Activated gamma-delta T cell (primary cell): ENCODE measurements around the gene BASP1.
"Not testable (repeated sequence)": the region's sequence is repeated elsewhere in the genome, so short reads cannot be mapped to it uniquely, and the experiment has no call there.

Experiments used
- DNase-seq: peaks from one replicate; lab custom pipeline; 2025; lab: John Stamatoyannopoulos, UW

The BASP1 gene

DNA sequence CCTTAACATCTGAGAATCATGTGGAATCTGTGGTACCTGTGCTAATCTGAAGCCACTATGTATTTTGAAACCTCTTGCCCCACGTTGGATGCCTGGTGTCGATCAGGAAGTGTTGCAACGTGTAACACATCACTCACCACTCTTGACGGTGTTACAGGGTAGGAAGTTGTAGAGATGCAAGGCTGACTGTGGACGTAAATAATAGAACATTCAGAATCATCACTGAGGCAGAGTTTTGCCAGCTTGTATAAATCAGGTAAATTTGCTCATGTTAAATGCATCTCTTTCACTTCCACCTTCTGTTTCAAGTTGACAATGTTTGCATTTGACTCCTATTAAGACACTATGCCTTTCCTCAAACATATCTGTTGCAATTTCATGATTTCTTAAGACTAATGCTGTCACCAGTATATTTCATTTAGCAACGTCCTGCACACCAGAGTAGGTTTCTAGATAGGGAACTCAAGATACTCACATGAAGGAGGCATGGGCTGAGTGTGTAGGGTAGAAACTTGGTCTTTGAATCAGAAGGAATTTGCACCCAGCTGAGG is 38.1 kb downstream of the BASP1 start:
- no peak for DNase-seq

DNA sequence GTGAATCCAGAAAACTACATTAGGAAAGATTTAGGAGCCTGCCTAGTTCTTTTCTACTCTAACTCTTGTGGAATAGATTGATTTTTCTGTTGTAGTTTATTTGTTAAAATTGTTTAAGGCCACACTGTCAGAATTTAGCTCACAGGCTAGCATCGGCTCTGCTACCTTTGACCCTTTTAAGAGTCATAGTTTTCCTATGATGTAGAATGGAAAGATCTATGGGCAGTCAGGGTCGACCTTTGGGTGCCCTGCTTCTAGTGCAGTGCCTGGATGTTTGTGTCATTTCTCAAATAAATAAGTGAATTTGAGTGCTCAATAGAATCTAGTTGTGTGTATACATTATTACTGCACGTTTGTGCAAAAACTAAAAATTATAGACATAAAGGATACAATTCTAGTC is 38.7 kb downstream of the BASP1 start:
- DNase-seq, result no peak

DNA sequence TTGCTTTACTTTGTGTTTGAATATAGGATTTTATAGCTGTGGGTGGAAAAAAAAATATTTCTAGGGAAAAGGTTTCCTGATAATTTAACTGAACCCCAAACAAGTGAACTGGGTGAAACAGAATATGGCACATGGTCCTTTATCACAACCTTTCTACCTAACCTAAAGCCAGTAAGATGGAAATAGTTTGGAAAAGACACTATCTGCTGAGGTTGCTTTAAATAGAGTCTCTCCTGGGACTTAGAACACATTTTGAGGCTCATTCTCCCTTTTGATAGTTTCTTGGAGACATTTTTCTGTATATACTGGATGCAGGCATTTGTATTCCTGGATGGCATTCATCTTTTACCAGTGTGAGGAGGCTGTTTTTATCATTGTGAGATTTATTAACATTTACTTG is 39.4 kb downstream of the BASP1 start:
- DNase-seq, result no peak

DNA sequence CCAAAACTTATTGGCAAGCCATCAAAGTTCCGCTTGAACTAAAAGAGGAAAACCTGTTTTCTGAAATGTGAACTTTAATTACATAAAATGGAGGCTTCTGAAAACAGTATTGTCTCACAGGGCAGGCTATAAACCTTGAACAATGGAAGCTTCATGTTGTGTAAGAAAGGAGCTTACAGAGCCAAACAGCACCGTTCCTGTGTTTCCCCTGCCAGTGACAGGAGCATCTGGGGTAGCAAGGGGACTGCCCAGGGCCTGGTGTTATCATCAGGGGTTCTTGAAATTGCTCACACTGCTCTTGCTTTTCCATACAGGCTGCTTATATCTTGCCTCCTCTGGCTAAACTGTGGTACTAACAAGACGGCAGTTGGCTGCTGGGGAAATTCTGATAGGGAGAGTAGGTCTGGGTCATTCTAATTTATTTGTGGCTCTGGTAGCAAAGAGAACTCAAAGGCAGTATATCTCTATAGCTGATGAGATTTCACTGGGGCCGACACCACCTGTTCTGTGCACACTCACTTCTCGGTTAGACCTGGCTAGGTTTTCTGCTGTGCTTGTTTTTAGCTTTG is 40.4 kb downstream of the BASP1 start:
- no peak for DNase-seq

DNA sequence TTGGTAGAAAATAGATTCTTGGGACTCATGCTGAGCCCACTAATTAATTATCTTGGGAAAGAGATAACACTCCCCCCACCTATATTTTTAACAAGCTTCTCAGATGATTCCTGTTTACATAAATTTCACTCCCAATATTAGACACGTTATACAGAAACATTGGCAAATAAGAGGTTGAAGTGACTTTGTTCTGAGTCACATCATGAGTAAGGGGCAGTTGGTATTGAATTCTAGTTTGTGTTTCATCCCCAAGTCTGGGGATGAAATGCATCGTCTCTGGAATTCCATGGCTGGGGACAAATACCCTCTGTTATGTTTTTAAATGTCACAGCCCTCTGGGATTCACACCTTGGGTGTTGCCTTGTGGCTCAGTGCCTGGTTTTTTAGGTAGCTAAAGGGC is 41.0 kb downstream of the BASP1 start:
- DNase-seq, result no peak

DNA sequence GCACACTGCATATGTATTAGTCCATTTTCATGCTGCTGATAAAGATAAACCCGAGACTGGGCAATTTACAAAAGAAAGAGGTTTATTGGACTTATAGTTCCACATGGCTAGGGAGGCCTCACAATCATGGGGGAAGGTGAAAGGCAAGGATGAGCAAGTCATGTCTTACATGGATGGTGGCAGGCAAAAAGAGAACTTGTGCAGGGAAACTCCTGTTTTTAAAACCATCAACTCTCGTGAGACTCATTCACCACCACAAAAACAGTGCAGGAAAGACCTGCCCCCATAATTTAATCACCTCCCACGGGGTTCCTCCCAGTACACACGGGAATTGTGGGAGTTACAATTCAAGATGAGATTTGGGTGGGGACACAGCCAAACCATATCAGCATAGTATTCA is 41.6 kb downstream of the BASP1 start:
- DNase-seq, result not testable (repeated sequence)

DNA sequence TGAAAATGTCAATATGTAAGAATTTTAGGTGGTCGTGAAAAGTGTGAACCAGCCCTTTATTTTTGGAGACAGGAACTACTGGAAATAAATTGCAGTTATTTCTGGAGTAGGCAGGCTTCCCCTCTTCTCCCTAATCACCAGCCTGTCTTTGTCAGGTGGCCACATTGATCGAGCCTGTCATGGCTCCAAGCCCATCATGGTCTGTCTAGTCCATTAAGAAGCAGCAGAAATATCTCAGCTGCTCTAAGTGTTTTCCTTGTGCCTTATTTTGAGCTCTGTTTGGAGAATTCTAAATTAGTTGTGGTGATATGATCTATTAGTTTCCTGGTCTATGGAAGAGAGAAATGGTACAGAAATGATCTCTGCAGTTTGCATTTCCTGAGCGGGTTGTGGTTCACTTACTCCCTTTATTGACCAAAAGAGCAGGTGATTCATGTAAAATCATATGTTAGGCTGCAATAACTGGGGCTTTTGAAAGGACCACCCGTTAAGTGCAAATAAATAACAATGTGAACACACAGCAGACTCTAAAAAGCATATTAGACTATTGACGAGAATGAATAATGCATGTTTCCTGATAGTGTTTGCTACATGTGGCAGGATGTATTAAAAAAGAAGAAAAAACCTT is 42.3 kb downstream of the BASP1 start:
- no peak for DNase-seq

DNA sequence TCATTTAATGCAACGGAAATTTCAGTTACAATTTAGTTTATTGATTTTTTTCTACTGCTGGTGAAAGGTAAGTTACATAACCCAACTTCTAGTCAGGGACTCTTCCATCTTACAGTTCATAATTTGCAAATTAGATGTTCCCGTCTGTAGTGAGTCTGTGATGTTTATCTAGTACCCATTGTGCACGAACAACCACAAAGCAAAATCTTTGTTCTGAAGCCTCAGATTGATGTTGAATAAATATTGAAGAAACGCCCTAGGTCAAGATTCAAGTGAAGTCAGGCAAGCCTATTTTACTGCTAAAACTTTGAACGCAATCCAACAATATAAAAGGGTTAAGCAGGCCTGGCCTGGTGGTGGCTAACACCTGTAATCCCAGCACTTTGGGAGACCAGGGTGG is 43.1 kb downstream of the BASP1 start:
- no peak for DNase-seq

DNA sequence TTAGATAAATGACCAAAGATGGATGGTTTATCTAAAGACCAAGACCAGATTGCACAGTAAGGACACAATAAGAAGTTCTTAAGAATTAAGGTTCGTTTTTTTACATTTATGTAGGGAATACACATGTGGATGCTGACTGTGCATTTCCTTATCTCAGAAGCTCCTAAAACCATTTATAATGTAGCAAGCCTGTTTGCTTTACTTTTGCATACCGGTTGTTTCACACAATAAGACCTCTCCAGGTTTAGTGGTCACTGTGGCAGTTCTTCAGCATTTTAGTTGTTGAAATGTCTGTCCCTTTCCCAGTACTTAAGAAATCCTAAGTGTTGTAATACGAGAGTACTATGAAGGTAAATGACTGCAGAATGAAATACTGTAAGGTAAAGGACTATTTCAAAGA is 43.6 kb downstream of the BASP1 start:
- DNase-seq, result no peak

DNA sequence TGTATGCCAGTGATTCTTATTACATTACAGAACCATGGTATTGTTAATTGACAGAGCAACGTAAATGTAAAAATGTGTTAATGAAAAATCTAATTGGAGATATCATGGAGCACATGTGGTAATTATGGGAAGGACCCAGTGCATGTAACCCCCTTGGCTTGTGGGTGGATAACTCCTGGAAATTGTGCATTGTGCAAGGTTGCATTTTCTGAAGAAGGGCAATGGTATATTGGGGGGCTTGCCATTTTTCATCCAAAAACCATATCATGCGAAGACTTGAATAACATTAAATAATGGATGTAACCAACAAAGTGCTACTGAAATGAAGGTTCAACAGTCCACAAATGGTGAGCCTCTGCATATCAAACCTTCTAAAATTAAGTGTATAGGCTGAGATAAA is 47.6 kb downstream of the BASP1 start:
- no peak for DNase-seq

DNA sequence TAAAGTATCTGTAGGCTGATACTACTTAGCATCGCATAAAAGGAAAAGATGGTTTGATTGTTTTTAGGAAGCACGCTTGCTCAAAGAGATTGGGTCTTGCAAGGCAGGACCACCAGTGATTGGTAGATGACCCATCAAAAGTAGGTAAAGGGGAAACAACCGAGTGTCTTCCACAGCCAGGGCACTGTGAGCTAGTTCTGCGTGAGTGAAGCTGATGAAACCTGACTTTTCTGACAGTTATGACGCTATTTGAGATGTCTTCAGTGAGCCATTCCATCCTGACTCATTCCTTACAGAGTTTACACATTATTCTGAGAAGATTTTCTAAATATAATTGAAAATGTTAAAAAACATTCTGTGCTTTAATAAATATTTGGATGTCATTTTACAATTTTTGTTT is 49.7 kb downstream of the BASP1 start:
- no peak for DNase-seq

DNA sequence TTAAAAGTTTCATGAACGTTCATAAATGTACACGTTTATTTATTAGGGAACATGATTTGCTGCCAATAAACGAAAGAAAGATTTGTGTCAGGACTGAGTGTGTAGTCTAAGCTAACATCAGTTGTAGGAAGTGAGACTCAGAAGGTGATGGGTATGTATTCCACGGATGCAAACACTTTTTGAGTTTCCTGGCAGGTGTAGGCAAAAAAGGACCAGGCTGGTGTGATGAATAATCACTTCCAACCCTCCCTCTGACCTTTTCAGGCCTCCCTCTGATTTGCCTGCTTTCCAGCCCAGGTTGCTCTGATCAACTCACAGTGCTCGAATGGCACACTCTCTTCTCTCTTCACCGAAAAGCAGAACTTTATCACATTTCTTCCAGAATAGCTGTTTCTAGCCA is 51.8 kb downstream of the BASP1 start:
- no peak for DNase-seq

DNA sequence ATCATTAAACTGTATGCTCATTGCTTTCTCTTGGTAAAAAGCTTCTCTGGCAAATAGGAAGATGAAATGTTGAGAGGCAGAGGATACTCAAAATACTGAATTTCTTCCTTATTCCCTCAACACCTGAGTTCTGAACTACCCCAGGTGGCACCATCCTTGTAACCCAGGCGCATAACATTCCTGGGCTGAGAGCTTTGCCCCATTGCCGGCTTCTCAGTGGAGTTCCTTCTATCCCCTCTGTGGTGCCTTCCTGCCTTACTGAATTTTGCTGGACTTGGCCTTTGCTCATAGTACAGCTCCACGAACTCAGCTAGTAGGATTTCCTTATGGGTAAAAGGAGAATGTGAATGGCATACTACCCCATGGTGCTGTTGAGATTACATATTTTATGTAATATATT is 54.7 kb downstream of the BASP1 start:
- DNase-seq, result no peak

DNA sequence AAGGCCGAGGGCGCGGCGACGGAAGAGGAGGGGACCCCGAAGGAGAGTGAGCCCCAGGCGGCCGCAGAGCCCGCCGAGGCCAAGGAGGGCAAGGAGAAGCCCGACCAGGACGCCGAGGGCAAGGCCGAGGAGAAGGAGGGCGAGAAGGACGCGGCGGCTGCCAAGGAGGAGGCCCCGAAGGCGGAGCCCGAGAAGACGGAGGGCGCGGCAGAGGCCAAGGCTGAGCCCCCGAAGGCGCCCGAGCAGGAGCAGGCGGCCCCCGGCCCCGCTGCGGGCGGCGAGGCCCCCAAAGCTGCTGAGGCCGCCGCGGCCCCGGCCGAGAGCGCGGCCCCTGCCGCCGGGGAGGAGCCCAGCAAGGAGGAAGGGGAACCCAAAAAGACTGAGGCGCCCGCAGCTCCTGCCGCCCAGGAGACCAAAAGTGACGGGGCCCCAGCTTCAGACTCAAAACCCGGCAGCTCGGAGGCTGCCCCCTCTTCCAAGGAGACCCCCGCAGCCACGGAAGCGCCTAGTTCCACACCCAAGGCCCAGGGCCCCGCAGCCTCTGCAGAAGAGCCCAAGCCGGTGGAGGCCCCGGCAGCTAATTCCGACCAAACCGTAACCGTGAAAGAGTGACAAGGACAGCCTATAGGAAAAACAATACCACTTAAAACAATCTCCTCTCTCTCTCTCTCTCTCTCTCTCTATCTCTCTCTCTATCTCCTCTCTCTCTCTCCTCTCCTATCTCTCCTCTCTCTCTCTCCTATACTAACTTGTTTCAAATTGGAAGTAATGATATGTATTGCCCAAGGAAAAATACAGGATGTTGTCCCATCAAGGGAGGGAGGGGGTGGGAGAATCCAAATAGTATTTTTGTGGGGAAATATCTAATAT is 58.1 kb downstream of the BASP1 start:
- peak; percentile 6 for DNase-seq

DNA sequence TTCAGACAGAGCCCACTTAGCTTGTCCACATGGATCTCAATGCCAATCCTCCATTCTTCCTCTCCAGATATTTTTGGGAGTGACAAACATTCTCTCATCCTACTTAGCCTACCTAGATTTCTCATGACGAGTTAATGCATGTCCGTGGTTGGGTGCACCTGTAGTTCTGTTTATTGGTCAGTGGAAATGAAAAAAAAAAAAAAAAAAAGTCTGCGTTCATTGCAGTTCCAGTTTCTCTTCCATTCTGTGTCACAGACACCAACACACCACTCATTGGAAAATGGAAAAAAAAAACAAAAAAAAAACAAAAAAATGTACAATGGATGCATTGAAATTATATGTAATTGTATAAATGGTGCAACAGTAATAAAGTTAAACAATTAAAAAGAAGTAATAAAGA is 59.0 kb downstream of the BASP1 start:
- DNase-seq, result no peak

DNA sequence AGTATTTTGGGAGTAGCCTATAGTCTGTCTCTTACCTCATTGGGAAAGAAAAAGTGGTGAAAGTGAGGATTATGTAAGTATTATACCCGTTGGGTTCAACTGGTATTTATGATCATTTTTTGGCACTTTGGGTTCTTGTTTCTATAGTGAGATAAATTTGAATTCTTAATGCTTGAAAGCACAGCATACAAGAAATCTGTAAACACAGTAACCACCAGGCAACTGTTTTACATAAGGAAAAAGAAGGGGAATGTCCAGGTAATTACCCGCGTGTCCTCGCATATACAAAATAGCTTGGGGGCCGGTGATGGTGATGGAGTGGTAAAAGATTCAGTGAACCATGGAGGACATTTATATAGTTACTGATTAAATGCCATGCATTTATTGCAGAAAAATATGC is 60.5 kb downstream of the BASP1 start:
- DNase-seq, result no peak

DNA sequence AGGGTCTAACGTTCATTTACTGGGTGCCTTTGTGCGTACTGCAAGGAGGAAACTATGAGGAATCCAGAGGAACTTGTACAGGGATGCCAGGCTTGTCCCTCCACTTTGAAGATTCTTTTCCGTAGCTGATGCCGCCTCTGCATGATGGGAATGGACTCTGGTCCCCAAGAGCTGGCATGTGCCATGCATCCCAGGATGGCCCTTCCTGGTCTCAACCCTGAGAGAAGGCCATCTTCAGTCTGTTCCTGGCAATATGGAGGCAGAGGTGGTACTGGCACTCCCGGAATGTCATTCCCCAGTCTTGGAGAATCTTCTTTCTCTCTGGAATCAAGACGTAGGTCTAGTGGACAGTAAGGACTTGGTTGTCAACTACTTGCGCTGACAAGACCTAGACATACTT is 61.5 kb downstream of the BASP1 start:
- DNase-seq, result no peak

DNA sequence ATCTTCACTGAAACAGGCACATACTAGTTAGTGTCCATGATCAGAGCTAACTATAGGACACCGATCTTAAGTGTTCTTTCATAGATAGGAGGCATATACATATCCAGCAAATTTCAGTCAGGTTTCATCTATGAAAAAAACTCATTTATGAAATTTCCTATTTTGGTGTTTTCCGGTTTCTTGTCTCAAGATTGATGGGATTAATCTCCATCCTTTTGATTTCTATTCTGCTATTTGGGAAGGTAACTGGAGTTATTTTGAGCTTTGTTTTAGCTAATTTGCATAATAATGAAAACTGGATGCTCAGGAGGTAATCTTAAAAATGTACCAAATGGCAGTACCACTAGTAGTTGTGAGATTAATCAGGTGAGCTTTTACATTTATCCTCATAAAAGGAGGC is 62.1 kb downstream of the BASP1 start:
- no peak for DNase-seq

DNA sequence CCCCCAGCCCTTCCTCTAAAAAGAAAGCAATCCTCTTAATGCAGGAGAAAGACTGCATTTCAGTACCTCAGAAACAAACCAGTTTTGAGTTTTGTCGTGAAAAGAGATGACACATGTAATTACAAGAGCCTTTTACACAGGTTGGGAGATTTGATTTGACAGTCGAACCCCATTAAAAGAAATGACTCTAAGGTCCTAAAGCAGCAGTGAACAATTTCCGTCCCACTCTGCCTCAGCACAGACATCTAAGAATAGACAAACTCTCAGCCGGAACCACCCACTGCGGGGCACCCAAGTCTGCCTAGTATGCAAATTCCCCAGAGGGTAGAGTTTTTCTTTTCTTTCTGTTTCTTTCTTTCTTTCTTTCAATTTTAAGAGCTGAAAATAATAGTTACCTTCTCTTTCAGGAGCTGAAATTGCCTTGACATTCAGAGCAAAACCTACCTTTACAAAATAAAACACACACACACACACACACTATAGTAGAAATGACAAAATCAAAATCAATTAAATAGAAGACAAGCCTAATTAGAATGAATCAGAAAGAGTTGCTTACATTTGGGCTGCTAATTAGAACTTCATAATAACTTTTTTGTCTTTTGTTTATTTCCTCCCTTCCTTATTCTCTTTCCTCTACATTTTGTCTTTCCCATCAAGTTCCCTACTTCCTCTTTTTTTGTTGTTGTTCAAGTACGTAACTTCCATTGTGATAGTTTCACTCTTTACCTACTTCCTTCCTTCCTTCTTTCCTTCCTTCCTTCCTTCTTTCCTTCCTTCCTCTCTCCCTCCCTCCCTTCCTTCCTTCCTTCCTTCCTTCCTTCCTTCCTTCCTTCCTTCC is 65.1 kb downstream of the BASP1 start:
- DNase-seq, result no peak

DNA sequence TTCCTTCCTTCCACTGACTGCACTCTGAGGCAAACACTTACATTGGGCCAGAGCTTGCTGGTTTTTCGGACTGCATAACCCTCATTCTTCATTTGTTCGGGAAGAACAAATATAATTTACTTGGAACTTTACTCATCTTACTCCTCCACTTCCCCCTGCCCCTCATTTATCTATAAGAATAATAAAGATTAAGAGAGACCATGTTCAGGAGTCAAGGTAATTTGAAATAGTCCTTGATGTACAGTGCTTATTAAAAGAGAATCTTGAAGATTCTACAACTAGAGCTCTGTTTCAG is 65.6 kb downstream of the BASP1 start:
- no peak for DNase-seq

DNA sequence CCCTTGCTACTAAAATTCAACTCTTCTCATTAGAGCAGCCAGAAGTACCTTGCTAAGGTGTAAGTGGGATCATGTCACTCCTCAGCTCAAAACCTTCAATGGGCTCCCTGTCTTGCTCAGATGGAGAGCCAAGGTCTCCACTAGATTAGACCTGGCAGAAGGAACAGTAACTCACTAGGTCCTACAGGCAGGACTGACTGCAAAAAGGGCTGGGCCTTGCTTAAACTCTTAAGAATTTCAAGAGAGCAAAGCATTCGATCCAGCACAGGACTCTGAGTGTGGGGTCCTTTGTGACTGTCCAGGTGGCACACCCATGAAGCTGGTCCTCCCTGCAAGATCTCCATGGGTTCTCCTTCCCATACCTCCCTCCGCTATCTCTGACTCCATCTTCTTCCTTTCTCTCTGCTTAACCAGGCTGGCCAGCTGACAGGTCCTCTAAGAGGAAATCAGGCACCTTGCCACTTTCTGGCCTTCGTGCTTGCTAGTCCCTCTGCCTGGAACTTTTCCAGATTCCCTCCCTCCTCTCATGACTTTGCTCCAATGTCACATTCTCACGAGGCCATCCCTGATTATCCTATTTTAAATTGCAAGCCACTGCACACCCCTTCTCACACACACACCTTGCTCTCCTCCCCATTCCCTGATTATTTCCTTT is 70.2 kb downstream of the BASP1 start:
- no peak for DNase-seq

DNA sequence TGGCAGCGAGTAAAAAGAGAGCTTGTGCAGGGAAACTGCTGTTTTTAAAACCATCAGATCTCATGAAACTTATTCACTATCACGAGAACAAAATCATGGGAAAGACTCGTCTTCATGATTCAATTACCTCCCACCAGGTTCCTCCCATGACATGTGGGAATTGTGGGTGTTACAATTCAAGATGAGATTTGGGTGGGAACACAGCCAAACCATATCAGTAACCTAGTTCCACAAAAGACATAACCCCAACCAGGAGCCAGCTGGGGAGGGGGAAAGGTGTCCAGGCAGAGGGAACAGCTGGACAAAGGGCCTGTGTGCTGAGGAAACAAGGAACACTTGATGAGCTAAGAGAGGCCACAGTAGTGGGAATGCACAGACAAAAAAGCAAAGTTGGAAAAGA is 71.1 kb downstream of the BASP1 start:
- no peak for DNase-seq
